ENCODE measurements around the gene SIRPB1.
A peak's percentile ranks its signal among the peaks of the same experiment; 100 is the strongest.
"Not testable (repeated sequence)": the region's sequence is repeated elsewhere in the genome, so short reads cannot be mapped to it uniquely, and the experiment has no call there.

Gene SIRPB1

GRCh38 chr20:1619861-1620444 lies at the start of gene SIRPB1:
Gene SIRPB1, minus strand, starts transcription at chr20:1620009. Its CDS starts 65 bp downstream, at chr20:1619944.
- peak; percentile 22 for DNase-seq

GRCh38 chr20:1669304-1669703 lies 49.5 kb upstream of the SIRPB1 start:
- no peak for DNase-seq

GRCh38 chr20:1667502-1668085 lies 47.8 kb upstream of the SIRPB1 start:
- no peak for DNase-seq

- DNase-seq: no peak
These were observed 47.0 kb upstream of the SIRPB1 start for GRCh38 chr20:1666802-1667201.

- DNase-seq: no peak
These were observed 45.5 kb upstream of the SIRPB1 start for GRCh38 chr20:1665345-1665744.

GRCh38 chr20:1664911-1665310 lies 45.1 kb upstream of the SIRPB1 start:
- peak; percentile 73 for DNase-seq

GRCh38 chr20:1663917-1664316 lies 44.1 kb upstream of the SIRPB1 start:
- peak; percentile 41 for DNase-seq

- no peak for DNase-seq
These were observed 41.9 kb upstream of the SIRPB1 start for GRCh38 chr20:1661542-1662299.

- DNase-seq: no peak
These were observed 40.4 kb upstream of the SIRPB1 start for GRCh38 chr20:1660246-1660645.

- peak; percentile 61 for DNase-seq
These were observed 37.9 kb upstream of the SIRPB1 start, which contains the start of gene SIRPG for GRCh38 chr20:1657556-1658334. Gene SIRPG, minus strand, starts transcription at chr20:1657779. Its CDS starts 65 bp downstream, at chr20:1657714.

GRCh38 chr20:1656844-1657243 lies 37.0 kb upstream of the SIRPB1 start:
- no peak for DNase-seq

- no peak for DNase-seq
These were observed 35.2 kb upstream of the SIRPB1 start for GRCh38 chr20:1654996-1655395.

GRCh38 chr20:1652960-1653359 lies 33.2 kb upstream of the SIRPB1 start:
- no peak for DNase-seq

- DNase-seq: no peak
These were observed 32.3 kb upstream of the SIRPB1 start for GRCh38 chr20:1652104-1652503.

- DNase-seq: peak; percentile 33
These were observed 31.7 kb upstream of the SIRPB1 start for GRCh38 chr20:1651268-1652058.

GRCh38 chr20:1648101-1648500 lies 28.3 kb upstream of the SIRPB1 start:
- no peak for DNase-seq

GRCh38 chr20:1646975-1647431 lies 27.2 kb upstream of the SIRPB1 start:
- peak; percentile 34 for DNase-seq

GRCh38 chr20:1644101-1644962 lies 24.5 kb upstream of the SIRPB1 start:
- DNase-seq: no peak

GRCh38 chr20:1638643-1639042 lies 18.8 kb upstream of the SIRPB1 start:
- DNase-seq: not testable (repeated sequence)

GRCh38 chr20:1637755-1638154 lies 17.9 kb upstream of the SIRPB1 start:
- no peak for DNase-seq

- no peak for DNase-seq
These were observed 17.4 kb upstream of the SIRPB1 start for GRCh38 chr20:1637226-1637625.
